ENCODE results near the gene COPG1. TPM values are rescaled to one million over a fixed set of nuclear protein-coding genes. Genes with fewer than 3 reads are reported as not detected.
A peak's percentile ranks its signal among the peaks of the same experiment; 100 is the strongest.

The COPG1 gene
- total and polyA plus RNA-seq, 9 donors = 105 to 151 (median 112) TPM

DNA sequence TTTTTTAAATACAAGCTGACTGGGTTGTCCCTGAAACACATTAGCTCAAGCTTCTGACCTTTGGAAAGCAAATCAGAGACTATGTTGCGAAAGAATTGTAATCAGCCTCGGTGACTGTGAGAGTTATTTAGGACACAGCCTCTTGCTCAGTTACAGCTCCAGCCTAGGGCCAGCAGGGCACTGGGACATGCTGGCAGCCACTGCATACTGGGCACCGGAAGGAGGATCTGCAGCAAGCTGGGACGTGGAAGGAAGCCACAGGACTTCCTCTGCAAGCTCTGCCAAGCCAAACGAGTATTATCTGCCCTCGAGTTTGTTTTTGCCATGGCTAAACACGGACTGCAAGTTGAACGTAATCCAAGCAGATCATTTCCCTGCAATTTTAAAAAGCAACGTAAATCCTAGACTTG lies 24.4 kb upstream of the COPG1 start:
- peak overlapping the region; percentile 69 for H3K27ac ChIP-seq (ENCODE audit: low read length)
- no peak overlapping the region for H3K4me3 ChIP-seq (ENCODE audit: low read length)
- 22% methylated on average over 7 of the region's 9 CpGs for WGBS (ENCODE audit: insufficient coverage)

DNA sequence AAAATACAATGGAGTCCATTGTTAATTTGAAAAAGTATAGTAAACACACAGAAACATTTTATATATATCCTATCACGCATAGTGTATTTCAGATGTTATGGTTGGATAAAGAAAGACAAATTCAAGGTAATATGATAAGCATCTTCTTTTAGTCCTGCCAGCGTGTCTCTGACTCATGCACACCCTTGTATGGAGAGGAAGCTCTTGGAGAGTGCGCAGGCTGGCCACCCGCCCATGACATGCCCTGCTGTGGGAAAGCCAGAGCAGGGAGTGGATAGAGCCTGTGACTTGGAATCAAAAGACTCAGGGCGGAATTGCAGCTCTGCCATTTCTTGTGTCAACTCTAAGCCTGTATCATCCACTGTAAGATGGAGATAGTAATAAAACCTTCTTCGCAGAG lies 23.0 kb upstream of the COPG1 start:
- peak overlapping the region; percentile 63 for H3K27ac ChIP-seq (ENCODE audit: low read length)
- WGBS (ENCODE audit: insufficient coverage) = 59% methylated on average over 4 of the region's 6 CpGs
- DNase-seq = peak; percentile 66
- peaks cover 26% of the 10 kb centered on the region for H3K4me1 ChIP-seq (ENCODE audit: control insufficient read depth, insufficient read depth, low read length)
- no peaks in the 10 kb centered on the region for H3K9me3 ChIP-seq (replicated peaks; ENCODE audit: control insufficient read depth, low read depth, low read length)
- no peaks in the 10 kb centered on the region for H3K36me3 ChIP-seq (ENCODE audit: control insufficient read depth, insufficient read depth, low read length)
- no peaks in the 10 kb centered on the region for H3K27me3 ChIP-seq (ENCODE audit: control insufficient read depth, insufficient read depth, low read length)
- H3K4me3 ChIP-seq (ENCODE audit: low read length) = no peak overlapping the region

More for the DNA sequence above, 24.4 kb upstream of the COPG1 start:
- Histone ChIP-seq H3K4me1 (ENCODE audit: control insufficient read depth, insufficient read depth, low read length) (peaks cover 26% of the 10 kb centered on the region), H3K9me3 (replicated peaks; ENCODE audit: control insufficient read depth, low read depth, low read length) (no peaks in the 10 kb centered on the region), H3K36me3 (ENCODE audit: control insufficient read depth, insufficient read depth, low read length) (no peaks in the 10 kb centered on the region), H3K27me3 (ENCODE audit: control insufficient read depth, insufficient read depth, low read length) (no peaks in the 10 kb centered on the region)
- DNase-seq = peak; percentile 80

DNA sequence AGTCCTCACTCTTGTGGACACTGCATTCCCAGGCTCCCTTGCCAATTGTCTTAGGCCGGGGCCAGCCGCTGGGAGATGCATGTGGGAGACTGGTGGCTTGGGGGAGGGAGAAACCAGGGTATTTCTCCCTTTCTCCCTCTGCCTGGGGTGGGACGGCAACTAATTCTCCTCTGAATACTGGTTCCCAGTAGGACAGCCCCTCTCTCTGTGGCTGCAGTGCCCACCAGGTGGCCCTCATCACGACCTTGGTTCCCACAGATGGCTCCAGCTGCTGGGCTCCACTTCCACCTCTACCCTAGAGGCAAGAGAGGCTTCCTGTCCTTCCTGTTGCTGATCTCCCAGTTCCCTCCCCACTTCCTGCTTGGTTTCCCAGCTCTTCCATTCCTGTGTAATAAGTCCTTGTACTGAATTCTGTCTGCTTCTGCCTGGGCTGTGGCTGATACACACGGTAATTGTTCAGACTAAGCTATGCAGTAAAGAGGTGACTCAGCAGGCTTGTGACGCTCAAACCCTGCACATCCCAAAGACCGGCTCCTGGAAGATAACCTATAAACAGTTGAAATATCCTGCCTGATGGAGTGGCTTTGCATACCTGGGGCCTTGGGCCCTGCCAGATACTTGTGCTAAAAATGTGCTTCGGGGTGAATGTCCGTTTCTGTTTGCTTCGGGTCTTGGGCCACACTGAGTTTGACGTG lies 20.4 kb upstream of the COPG1 start:
- WGBS (ENCODE audit: insufficient coverage) = 57% methylated on average over 9 of the region's 11 CpGs
- no peak overlapping the region for H3K4me3 ChIP-seq (ENCODE audit: low read length)
- H3K27me3 ChIP-seq (ENCODE audit: control insufficient read depth, insufficient read depth, low read length) = no peaks in the 10 kb centered on the region
- no peaks in the 10 kb centered on the region for H3K9me3 ChIP-seq (replicated peaks; ENCODE audit: control insufficient read depth, low read depth, low read length)
- peak overlapping the region; percentile 25 for H3K27ac ChIP-seq (ENCODE audit: low read length)
- no peaks in the 10 kb centered on the region for H3K36me3 ChIP-seq (ENCODE audit: control insufficient read depth, insufficient read depth, low read length)
- peaks cover 26% of the 10 kb centered on the region for H3K4me1 ChIP-seq (ENCODE audit: control insufficient read depth, insufficient read depth, low read length)
- peak; percentile 21 for DNase-seq

DNA sequence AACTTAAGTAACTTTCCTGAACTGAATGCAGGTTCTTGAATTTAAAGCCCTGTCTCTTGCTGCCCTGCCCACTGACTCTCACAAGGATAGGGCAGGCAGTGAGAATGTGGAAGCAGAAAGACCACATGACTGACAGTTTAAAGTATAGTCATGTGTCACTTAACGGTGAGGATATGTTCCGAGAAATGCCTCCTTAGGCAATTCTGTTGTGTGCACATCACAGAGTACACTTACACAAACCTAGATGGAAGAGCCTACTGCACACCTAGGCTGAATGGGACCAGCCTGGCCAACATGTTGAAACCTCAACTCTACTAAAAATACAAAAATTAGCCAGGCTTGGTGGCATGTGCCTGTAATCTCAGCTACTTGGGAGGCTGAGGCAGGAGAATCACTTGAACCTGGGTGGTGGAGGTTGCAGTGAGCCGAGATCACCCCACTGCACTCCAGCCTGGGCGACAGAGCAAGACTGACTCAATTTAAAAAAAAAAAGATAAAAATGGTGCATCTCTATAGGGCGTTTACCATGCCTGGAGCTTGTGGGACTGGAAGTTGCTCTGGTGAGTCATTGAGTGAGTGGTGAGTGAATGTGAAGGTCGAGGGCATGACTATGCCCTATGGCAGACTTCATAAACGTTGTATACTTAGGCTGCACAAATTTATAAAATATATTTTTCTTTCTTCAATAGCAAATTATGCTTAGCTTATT lies 18.9 kb upstream of the COPG1 start:
- Histone ChIP-seq H3K36me3 (ENCODE audit: control insufficient read depth, insufficient read depth, low read length) (no peaks in the 10 kb centered on the region), H3K27me3 (ENCODE audit: control insufficient read depth, insufficient read depth, low read length) (no peaks in the 10 kb centered on the region), H3K4me1 (ENCODE audit: control insufficient read depth, insufficient read depth, low read length) (peaks cover 20% of the 10 kb centered on the region), H3K4me3 (ENCODE audit: low read length) (no peak overlapping the region), H3K9me3 (replicated peaks; ENCODE audit: control insufficient read depth, low read depth, low read length) (no peaks in the 10 kb centered on the region), H3K27ac (ENCODE audit: low read length) (peak overlapping the region; percentile 20)
- DNase-seq = peak; percentile 67
- 78% methylated on average over 3 of the region's 7 CpGs for WGBS (ENCODE audit: insufficient coverage)

DNA sequence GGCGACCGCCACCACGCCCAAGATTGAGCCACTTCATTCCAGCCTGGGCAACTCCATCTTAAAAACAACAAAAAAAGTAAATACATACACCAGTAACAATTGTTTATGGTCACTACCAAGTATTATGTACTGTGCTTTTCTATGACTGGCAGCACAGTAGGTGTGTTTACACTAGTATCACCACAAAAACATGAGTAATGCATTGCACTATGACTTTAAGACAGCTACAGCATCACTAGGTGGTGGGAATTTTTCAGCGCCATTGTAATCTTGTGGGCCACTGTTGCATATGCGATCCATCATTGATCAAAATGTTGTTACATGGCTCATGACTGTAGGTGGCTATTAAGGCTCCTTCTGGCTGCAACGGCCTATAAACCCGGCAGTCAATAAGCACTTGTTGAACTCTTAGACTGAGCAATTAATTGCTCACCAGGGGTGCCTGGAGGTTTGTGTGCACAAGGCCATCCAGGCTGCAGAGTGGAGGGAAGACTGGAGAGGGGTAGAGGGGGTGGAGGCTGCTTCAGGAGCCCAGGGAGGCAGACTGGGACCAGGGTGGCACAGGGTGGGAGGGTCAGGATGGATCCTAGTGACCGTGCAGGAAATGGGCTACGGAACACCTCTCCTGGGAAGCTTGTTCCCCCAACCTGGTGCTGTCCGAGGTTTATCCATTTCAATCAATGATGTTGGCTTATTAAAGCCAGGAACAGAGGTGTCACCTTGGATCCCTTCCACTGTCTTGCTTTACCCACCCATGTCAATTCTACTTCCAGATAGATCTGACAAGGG lies 17.9 kb upstream of the COPG1 start:
- no peak for DNase-seq
- H3K27me3 ChIP-seq (ENCODE audit: control insufficient read depth, insufficient read depth, low read length) = no peaks in the 10 kb centered on the region
- WGBS (ENCODE audit: insufficient coverage) = 85% methylated on average over 6 of the region's 10 CpGs
- H3K4me3 ChIP-seq (ENCODE audit: low read length) = no peak overlapping the region
- no peak overlapping the region for H3K27ac ChIP-seq (ENCODE audit: low read length)
- H3K36me3 ChIP-seq (ENCODE audit: control insufficient read depth, insufficient read depth, low read length) = no peaks in the 10 kb centered on the region
- H3K4me1 ChIP-seq (ENCODE audit: control insufficient read depth, insufficient read depth, low read length) = peaks cover 14% of the 10 kb centered on the region
- H3K9me3 ChIP-seq (replicated peaks; ENCODE audit: control insufficient read depth, low read depth, low read length) = no peaks in the 10 kb centered on the region

DNA sequence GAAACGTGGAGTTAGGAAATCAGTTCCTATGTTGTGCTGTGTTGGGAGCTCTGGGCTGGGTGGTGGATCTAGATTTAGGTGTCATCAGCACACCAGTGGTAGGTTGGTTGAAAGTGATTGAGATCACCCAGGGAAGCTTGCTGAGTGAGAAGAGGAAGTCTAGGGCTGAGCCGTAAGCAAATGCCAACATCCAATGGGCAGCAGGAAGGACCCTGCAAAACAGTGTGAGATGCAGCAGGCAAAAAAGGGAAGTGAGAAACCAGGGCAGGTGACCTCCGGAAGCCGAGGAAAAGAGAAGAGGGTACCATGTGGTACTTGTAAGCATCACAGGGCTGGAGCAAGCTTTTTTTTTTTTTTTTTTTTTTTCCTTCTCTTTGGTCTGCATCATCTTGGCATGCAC lies 15.9 kb upstream of the COPG1 start:
- no peak overlapping the region for H3K4me3 ChIP-seq (ENCODE audit: low read length)
- peak; percentile 81 for DNase-seq
- H3K27me3 ChIP-seq (ENCODE audit: control insufficient read depth, insufficient read depth, low read length) = no peaks in the 10 kb centered on the region
- H3K4me1 ChIP-seq (ENCODE audit: control insufficient read depth, insufficient read depth, low read length) = peaks cover 10% of the 10 kb centered on the region
- H3K9me3 ChIP-seq (replicated peaks; ENCODE audit: control insufficient read depth, low read depth, low read length) = no peaks in the 10 kb centered on the region
- peak overlapping the region; percentile 21 for H3K27ac ChIP-seq (ENCODE audit: low read length)
- 67% methylated on average over 4 of the region's 4 CpGs for WGBS (ENCODE audit: insufficient coverage)
- no peaks in the 10 kb centered on the region for H3K36me3 ChIP-seq (ENCODE audit: control insufficient read depth, insufficient read depth, low read length)

DNA sequence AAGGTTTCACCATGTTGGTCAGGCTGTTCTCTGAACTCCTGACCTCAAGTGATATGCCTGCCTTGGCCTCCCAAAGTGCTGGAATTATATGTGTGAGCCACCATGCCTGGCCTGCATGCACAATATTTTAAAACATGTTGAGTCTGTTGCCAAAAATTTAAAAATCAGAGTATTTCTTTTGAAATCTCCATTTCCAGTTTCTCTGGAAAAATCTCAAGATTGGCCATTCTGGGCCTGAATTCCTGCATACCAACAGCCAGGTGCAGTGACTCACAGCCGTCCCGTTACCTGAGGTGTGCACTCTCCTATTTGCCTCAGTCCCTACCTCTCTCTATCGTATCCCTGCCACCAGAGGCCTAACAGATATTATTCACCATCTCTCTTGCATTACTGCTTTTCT lies 15.0 kb upstream of the COPG1 start:
- Histone ChIP-seq H3K4me3 (ENCODE audit: low read length) (no peak overlapping the region), H3K36me3 (ENCODE audit: control insufficient read depth, insufficient read depth, low read length) (no peaks in the 10 kb centered on the region), H3K9me3 (replicated peaks; ENCODE audit: control insufficient read depth, low read depth, low read length) (no peaks in the 10 kb centered on the region), H3K27me3 (ENCODE audit: control insufficient read depth, insufficient read depth, low read length) (no peaks in the 10 kb centered on the region), H3K4me1 (ENCODE audit: control insufficient read depth, insufficient read depth, low read length) (peaks cover 3% of the 10 kb centered on the region), H3K27ac (ENCODE audit: low read length) (no peak overlapping the region)
- no CpG with 5 or more reads among the region's 3 CpGs for WGBS (ENCODE audit: insufficient coverage)
- DNase-seq = no peak

DNA sequence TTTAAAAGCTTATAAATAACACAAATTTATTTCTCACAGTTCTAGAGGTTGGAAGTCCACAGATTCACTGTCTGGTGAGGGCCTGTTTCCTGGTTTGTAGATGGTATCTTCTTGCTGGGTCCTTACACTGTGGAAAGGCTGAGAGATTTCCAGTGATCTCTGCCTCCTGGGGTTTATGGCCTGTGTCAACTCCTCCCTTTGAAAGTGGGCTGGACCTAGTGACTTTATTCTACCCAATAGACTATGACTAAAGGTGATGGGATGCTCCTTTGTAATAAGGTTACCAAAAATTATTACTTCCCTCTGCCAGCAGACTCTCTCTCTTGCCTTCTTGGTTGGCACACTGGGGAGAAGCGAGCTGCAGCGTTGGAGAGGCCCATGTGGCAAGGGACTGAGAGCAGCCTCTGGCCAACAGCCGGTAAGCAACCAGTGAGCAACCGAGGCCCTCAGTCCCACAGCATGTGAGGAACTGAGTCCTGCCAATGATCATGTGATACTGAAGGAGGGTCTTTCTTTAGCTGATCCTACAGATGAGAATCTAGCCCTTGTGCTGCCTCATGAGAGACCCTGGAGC lies 14.0 kb upstream of the COPG1 start:
- no peak for DNase-seq
- Histone ChIP-seq H3K36me3 (ENCODE audit: control insufficient read depth, insufficient read depth, low read length) (no peaks in the 10 kb centered on the region), H3K27ac (ENCODE audit: low read length) (no peak overlapping the region), H3K4me3 (ENCODE audit: low read length) (no peak overlapping the region), H3K27me3 (ENCODE audit: control insufficient read depth, insufficient read depth, low read length) (no peaks in the 10 kb centered on the region), H3K9me3 (replicated peaks; ENCODE audit: control insufficient read depth, low read depth, low read length) (no peaks in the 10 kb centered on the region), H3K4me1 (ENCODE audit: control insufficient read depth, insufficient read depth, low read length) (peaks cover 2% of the 10 kb centered on the region)
- 79% methylated on average over 2 of the region's 4 CpGs for WGBS (ENCODE audit: insufficient coverage)

DNA sequence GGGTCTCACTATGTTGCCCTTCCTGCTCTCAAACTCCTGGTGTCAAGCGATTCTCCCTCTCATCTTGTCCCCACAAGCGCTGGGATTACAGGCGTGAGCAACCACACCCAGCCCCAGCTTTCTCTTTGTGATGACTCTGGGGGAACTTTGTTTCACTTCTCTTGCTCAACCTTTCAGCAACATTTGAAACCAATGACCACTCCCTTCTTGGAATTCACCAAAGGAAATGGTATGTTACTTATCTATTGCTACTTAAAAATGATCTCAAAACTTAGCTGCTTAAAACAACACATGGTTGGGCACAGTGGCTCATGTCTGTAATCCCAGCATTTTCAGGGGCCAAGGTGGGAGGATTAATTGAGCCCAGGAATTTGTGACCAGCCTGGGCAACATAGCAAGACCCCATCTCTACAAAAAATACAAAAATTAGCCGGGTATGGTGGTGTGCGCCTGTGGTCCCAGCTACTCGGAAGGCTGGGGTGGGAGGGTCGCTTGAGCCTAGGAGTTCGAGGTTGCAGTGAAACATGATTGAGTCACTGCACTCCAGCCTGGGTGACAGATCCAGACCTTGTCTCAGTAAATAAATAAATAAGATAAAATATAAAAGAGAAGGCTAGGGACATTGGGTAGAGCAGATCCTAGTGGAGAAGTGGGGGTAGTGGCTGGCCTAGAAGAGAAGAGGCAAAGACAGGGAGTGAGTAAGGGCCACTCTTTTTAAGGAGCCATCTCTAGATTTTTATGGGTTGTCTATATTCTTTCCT lies 10.3 kb upstream of the COPG1 start:
- no peak overlapping the region for H3K27ac ChIP-seq (ENCODE audit: low read length)
- no peak overlapping the region for H3K4me3 ChIP-seq (ENCODE audit: low read length)
- H3K27me3 ChIP-seq (ENCODE audit: control insufficient read depth, insufficient read depth, low read length) = no peaks in the 10 kb centered on the region
- peaks cover 2% of the 10 kb centered on the region for H3K4me1 ChIP-seq (ENCODE audit: control insufficient read depth, insufficient read depth, low read length)
- 100% methylated on average over 1 of the region's 8 CpGs for WGBS (ENCODE audit: insufficient coverage)
- DNase-seq = peak; percentile 45
- H3K36me3 ChIP-seq (ENCODE audit: control insufficient read depth, insufficient read depth, low read length) = peaks cover 4% of the 10 kb centered on the region
- no peaks in the 10 kb centered on the region for H3K9me3 ChIP-seq (replicated peaks; ENCODE audit: control insufficient read depth, low read depth, low read length)
